HG02642 (cell line): Measurements from ENCODE around the gene ATG16L1.

Source experiments
- ATAC-seq: cut with Tn5 transposase; IDR thresholded peaks from one replicate; pipeline ENCODE4 v1.9.1; 2021; ENCODE audit warnings: mild to moderate bottlenecking; ENCODE audit not compliant: unreplicated experiment, poor library complexity

ATG16L1 gene

GRCh38 chr2:233225230-233226068 lies 26.0 kb upstream of the ATG16L1 start:
- no peak for ATAC-seq

- ATAC-seq: no peak
Observed at GRCh38 chr2:233226511-233227031, 24.9 kb upstream of the ATG16L1 start.

GRCh38 chr2:233227346-233227978 lies 24.0 kb upstream of the ATG16L1 start:
- ATAC-seq: no peak

GRCh38 chr2:233228376-233228775 lies 23.1 kb upstream of the ATG16L1 start:
- no peak for ATAC-seq

GRCh38 chr2:233233618-233234230 lies 17.7 kb upstream of the ATG16L1 start:
- no peak for ATAC-seq

GRCh38 chr2:233234264-233234663 lies 17.2 kb upstream of the ATG16L1 start:
- ATAC-seq: no peak

- ATAC-seq: no peak
Observed at GRCh38 chr2:233234996-233235395, 16.5 kb upstream of the ATG16L1 start.

- ATAC-seq: no peak
Observed at GRCh38 chr2:233235977-233236376, 15.5 kb upstream of the ATG16L1 start.

- no peak for ATAC-seq
Observed at GRCh38 chr2:233236820-233237589, 14.5 kb upstream of the ATG16L1 start.

- ATAC-seq: no peak
Observed at GRCh38 chr2:233240897-233241296, 10.6 kb upstream of the ATG16L1 start.

GRCh38 chr2:233241803-233242202 lies 9.7 kb upstream of the ATG16L1 start:
- ATAC-seq: no peak

GRCh38 chr2:233242231-233242927 lies 9.1 kb upstream of the ATG16L1 start:
- no peak for ATAC-seq

GRCh38 chr2:233243348-233243747 lies 8.1 kb upstream of the ATG16L1 start:
- ATAC-seq: no peak

GRCh38 chr2:233244818-233245217 lies 6.7 kb upstream of the ATG16L1 start:
- no peak for ATAC-seq

GRCh38 chr2:233245406-233245805 lies 6.1 kb upstream of the ATG16L1 start:
- no peak for ATAC-seq

- no peak for ATAC-seq
Observed at GRCh38 chr2:233247116-233247515, 4.4 kb upstream of the ATG16L1 start.

GRCh38 chr2:233247744-233248143 lies 3.7 kb upstream of the ATG16L1 start:
- no peak for ATAC-seq

GRCh38 chr2:233248999-233249398 lies 2.5 kb upstream of the ATG16L1 start:
- ATAC-seq: no peak

- no peak for ATAC-seq
Observed at GRCh38 chr2:233250568-233250967, 905 bp upstream of the ATG16L1 start.

GRCh38 chr2:233250985-233251305 lies 528 bp upstream of the ATG16L1 start:
- peak; percentile 19 for ATAC-seq
